Activated naive CD4-positive, alpha-beta T cell treated with anti-CD3 and anti-CD28 coated beads, Interleukin-2, amount 50 U/mL, for 72 hours (primary cell): ENCODE data around the gene PRAC1. TPM values are rescaled to one million over a fixed set of nuclear protein-coding genes. Genes with fewer than 3 reads are reported as not detected.

ENCODE experiments used
- ATAC-seq, 2 donors: fragments of 150-1000 bp; cut with Tn5 transposase; 2 replicates each; pipeline ENCODE4 v1.10.0; 2021; ENCODE audit warnings: mild to moderate bottlenecking in 2 of 2, moderate library complexity in 2 of 2
- DNase-seq, 2 donors: peaks; one replicate each; pipeline ENCODE4 v3.0.0; 2021 to 2022; ENCODE audit warnings: low spot score in 2 of 2
- H3K27ac Mint-ChIP-seq, 2 donors: one replicate each; pipeline ENCODE4 v1.8.0; 2022; ENCODE audit warnings: mild to moderate bottlenecking in 2 of 2, mixed read lengths in 2 of 2
- H3K36me3 Mint-ChIP-seq, 2 donors: one replicate each; pipeline ENCODE4 v1.8.0; 2022; ENCODE audit warnings: mixed read lengths in 2 of 2
- H3K9me3 Mint-ChIP-seq, 2 donors: one replicate each; pipeline ENCODE4 v1.8.0; 2022; ENCODE audit warnings: mixed read lengths in 2 of 2
- total RNA-seq, 2 donors: library from RNA; stranded (reverse); gene quantifications; one replicate each; pipeline ENCODE4 v1.2.3, GENCODE V29; 2022

The PRAC1 gene
- total RNA-seq, 2 donors from 2014 or later, result not detected

DNA sequence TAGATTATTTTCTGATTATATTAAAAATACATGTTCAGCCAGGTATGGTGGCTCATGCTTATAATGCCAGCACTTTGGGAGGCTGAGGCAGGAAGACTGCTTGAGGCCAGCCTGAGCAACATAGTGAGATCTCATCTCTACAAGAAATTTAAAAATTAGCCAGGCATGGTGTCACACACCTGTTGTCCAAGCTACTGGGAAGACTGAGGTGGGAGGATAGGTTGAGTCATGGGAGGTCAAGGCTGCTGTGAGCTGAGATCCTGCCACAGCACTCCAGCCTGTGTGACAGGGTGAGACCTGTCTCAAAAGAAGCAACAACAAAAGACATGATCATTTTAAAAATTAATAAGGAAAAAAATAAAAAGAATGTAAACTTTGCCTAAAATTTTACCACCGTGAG is 40.7 kb downstream of the PRAC1 start:
- Mint-ChIP-seq H3K36me3 (no peaks in the 10 kb centered on the region), H3K9me3 (no peaks in the 10 kb centered on the region), H3K27ac (peak overlapping the region in 1 of 2 donors; percentile 33)
- ATAC-seq, result no peak
- DNase-seq, result no peak

DNA sequence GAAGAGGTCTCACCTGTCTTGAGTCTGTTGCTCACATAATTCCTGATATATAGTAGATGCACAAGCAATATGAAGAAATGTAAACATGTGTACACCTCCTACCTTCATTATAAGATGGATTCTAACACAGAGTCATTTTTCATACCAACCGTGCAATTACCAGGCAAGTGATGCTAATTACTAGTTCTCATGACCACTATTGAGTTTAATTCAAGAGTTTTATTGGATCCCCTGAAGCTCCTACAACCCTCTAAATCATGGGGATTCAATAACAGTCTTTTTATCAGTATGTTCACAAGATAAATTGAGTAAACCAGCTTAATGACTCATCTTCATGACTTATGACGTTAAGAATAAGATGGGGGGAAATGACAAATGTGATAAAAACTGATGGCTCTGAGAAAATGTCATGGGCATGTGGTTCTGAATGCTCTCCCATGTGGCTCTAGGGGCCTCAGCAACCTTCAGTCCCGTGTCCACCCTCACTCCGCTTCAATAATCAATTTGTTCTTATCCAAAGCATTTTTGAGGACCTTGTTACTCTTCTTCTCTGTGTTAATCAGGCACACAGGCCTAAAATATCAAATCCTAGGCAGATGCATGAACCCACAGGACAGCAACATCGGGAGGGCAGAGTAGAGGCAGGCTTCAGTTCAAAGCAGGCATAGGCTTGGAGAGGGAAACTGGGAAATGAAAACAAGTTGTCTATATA is 42.8 kb downstream of the PRAC1 start:
- H3K27ac Mint-ChIP-seq, result no peak overlapping the region
- H3K9me3 Mint-ChIP-seq, result no peaks in the 10 kb centered on the region
- ATAC-seq (no peak), DNase-seq (no peak)
- no peaks in the 10 kb centered on the region for H3K36me3 Mint-ChIP-seq

DNA sequence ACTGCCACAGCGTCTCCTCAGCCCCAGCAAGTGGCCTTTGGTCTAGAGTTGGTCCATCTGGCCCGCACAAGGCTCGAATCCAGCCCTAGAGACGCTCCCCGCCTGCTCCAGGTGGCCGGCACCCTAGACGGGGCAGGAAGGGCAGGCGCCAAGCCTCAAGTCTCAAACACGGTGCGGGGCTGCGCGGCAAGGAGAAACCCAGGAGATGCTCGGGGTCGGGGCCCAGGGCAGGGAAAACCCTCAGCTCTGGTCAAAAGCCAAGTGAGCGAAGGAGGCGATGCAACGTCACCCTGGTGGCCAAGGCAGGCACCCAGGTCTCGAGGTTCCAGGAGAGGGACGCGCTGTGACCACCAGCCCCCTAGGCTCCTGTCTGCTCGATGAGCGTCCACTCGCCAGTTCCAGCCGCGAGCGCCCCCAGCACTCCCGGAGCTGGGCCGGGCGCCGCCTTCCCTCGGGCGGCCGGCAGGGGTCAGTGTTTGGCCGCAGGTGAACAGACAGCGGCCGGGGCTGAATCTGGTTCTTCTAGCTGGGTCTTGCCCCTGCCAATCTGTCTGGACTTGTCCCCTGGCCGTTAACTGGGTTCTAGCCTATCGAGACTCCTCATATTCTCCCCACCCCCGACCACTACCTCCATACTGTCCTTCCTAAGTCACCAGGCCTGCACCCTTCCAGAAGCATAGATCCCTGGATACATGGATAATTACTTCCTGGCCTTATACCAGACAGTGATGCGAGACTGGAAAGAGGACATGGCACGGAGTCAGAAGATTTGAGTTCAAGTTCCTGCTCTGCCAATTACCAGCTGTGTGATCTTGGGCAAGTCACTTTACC is 44.0 kb downstream of the PRAC1 start:
- DNase-seq (peak; percentile 74 to 87), ATAC-seq (peak; percentile 91 to 96)
- Mint-ChIP-seq H3K36me3 (no peaks in the 10 kb centered on the region), H3K27ac (no peak overlapping the region), H3K9me3 (no peaks in the 10 kb centered on the region)

DNA sequence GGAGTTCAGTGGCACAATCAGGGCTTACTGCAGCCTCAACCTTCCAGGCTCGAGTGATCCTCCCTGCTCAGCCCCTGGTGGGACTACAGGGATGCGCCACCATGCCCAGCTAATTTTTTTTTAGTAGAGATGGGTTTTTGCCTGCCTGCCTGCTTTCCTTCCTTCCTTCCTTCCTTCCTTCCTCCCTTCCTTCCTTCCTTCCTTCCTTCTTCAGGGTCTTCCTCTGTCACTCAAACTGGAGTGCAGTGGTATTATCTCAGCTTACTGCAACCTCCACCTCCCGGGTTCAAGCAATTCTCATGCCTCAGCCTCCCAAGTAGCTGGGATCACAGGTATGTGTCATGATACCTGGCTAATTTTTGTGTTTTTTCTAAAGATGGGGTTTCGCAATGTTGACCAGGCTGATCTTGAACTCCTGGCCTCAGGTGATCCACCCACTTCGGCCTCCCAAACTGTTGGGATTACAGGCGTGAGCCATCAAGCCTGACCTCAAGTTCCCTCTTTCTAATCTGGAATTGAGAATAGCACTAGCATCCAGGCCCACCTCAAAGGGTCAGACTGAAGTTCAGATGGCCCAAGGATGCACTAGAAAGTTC is 45.3 kb downstream of the PRAC1 start:
- no peaks in the 10 kb centered on the region for H3K9me3 Mint-ChIP-seq
- ATAC-seq (no peak), DNase-seq (no peak)
- H3K36me3 Mint-ChIP-seq, result no peaks in the 10 kb centered on the region
- H3K27ac Mint-ChIP-seq, result no peak overlapping the region

DNA sequence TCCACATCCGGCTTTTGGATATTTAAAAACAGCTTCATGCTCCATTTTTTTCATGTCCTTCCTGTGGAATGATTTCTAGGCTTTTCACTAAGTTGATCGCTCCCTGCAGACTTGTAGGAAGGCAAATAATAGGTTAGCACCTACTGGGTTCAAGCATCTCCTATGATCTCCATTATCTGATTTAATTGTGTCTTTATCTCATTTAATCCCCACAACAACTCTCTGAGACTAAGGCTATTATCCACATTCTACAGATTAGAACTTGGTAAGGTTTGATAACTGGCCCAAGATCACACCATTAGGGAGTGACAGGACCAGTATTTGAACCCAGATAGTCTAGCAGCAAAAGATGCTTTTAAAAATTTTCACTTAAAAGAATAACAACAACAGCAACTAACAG is 50.0 kb downstream of the PRAC1 start:
- Mint-ChIP-seq H3K36me3 (no peaks in the 10 kb centered on the region), H3K9me3 (no peaks in the 10 kb centered on the region), H3K27ac (no peak overlapping the region)
- ATAC-seq (no peak), DNase-seq (no peak)

Other genes with a start within 250 kb of the PRAC1 start
- gene HOXB1, start 191.5 kb downstream of the PRAC1 start, total RNA-seq, result not detected
- 10 to 100 TPM in 1 of 2 donors, 1 to 10 TPM in 1; 3.2 to 21.7 TPM for gene HOXB2, start 177.4 kb downstream of the PRAC1 start, total RNA-seq
- 1 to 10 TPM in 1 of 2 donors, under 1 TPM in 1; 0.89 to 3.0 TPM for gene HOXB4, start 144.2 kb downstream of the PRAC1 start, total RNA-seq
- gene HOXB3, start 132.3 kb downstream of the PRAC1 start, total RNA-seq, result 1 to 10 TPM; 1.6 to 3.1 TPM
- gene HOXB5, start 128.7 kb downstream of the PRAC1 start, total RNA-seq, result not detected
- gene HOXB6, start 117.5 kb downstream of the PRAC1 start, total RNA-seq, result under 1 TPM in 1 of 2 donors, not detected in 1; 0.16 TPM
- 1 to 10 TPM in 1 of 2 donors, not detected in 1; 1.1 TPM for gene HOXB7, start 111.5 kb downstream of the PRAC1 start, total RNA-seq
- gene HOXB8, start 107.2 kb downstream of the PRAC1 start, total RNA-seq, result not detected
- gene HOXB9, start 96.2 kb downstream of the PRAC1 start, total RNA-seq, result 1 to 10 TPM; 1.2 to 2.4 TPM
- gene PRAC2, start 667 bp upstream of the PRAC1 start, total RNA-seq, result not detected
- gene HOXB13, start 6.2 kb upstream of the PRAC1 start, total RNA-seq, result not detected
- gene TTLL6, start 94.7 kb upstream of the PRAC1 start, total RNA-seq, result not detected
- 100 to 1,000 TPM in 1 of 2 donors, 10 to 100 TPM in 1; 63.6 to 123 TPM for gene CALCOCO2, start 108.5 kb upstream of the PRAC1 start, total RNA-seq
- gene ATP5MC1, start 170.3 kb upstream of the PRAC1 start, total RNA-seq, result 100 to 1,000 TPM; 128 to 137 TPM
- gene UBE2Z, start 185.9 kb upstream of the PRAC1 start, total RNA-seq, result 100 to 1,000 TPM in 1 of 2 donors, 10 to 100 TPM in 1; 81.0 to 103 TPM
- gene SNF8, start 222.3 kb upstream of the PRAC1 start, total RNA-seq, result 100 to 1,000 TPM; 104 to 107 TPM
- not detected for gene GIP, start 246.1 kb upstream of the PRAC1 start, total RNA-seq